Adipose tissue (tissue), 3 donors: ENCODE results near the gene GHRH. TPM values are rescaled to one million over a fixed set of nuclear protein-coding genes. Genes with fewer than 3 reads are reported as not detected.

Experiments used
- H3K27ac ChIP-seq: one replicate; pipeline ENCODE4 v1.5.1; 2013; ENCODE audit warnings: low read depth, low read length
- WGBS, 3 donors: extraction: QIAGEN DNeasy Blood & Tissue Kit; methylation state at CpG; one replicate each; pipeline ENCODE4 v1.1.7; 2013; 5-methylcytosine and 5-hydroxymethylcytosine counted together
- polyA plus RNA-seq, 3 donors: library from polyadenylated mRNA; stranded (reverse); fragments of 200-250 nt; gene quantifications; one replicate each; pipeline ENCODE4 v1.2.3, GENCODE V29; 2013
- donor health status: healthy with polysubstance abuse.
- donor health status: Bipolar disorder and iron deficiency.
- donor health status: healthy.

GHRH gene
- polyA plus RNA-seq, 3 donors, result not detected

- WGBS, 3 donors, result 74 to 85% (median 80%) methylated on average over 6 of the region's 6 CpGs
- H3K27ac ChIP-seq, result no peak overlapping the region
Observed at GRCh38 chr20:37228082-37228481, 33.5 kb downstream of the GHRH start.

GRCh38 chr20:37226889-37227288 lies 34.7 kb downstream of the GHRH start:
- WGBS, 3 donors, result 63 to 88% (median 79%) methylated on average over 3 of the region's 3 CpGs
- H3K27ac ChIP-seq, result no peak overlapping the region

GRCh38 chr20:37225146-37225545 lies 36.5 kb downstream of the GHRH start:
- H3K27ac ChIP-seq, result no peak overlapping the region
- 71 to 91% (median 87%) methylated on average over 5 of the region's 5 CpGs for WGBS, 3 donors

GRCh38 chr20:37223053-37223452 lies 38.6 kb downstream of the GHRH start:
- no peak overlapping the region for H3K27ac ChIP-seq

- WGBS, 3 donors, result 93 to 99% (median 97%) methylated on average over 4 of the region's 4 CpGs
- no peak overlapping the region for H3K27ac ChIP-seq
Observed at GRCh38 chr20:37222086-37222485, 39.5 kb downstream of the GHRH start.

- 44 to 75% (median 52%) methylated on average over 3 of the region's 3 CpGs for WGBS, 3 donors
Observed at GRCh38 chr20:37220731-37221130, 40.9 kb downstream of the GHRH start.

GRCh38 chr20:37219751-37220668 lies 41.6 kb downstream of the GHRH start:
- H3K27ac ChIP-seq, result no peak overlapping the region
- 68 to 79% (median 73%) methylated on average over 10 of the region's 10 CpGs for WGBS, 3 donors

More at GRCh38 chr20:37220731-37221130, 40.9 kb downstream of the GHRH start:
- no peak overlapping the region for H3K27ac ChIP-seq

GRCh38 chr20:37218976-37219375 lies 42.6 kb downstream of the GHRH start:
- no peak overlapping the region for H3K27ac ChIP-seq
- WGBS, 3 donors, result 73 to 88% (median 87%) methylated on average over 4 of the region's 4 CpGs

- no peak overlapping the region for H3K27ac ChIP-seq
- WGBS, 3 donors, result 90 to 95% (median 92%) methylated on average over 4 of the region's 4 CpGs
Observed at GRCh38 chr20:37218441-37218840, 43.2 kb downstream of the GHRH start.

- H3K27ac ChIP-seq, result no peak overlapping the region
- 64 to 88% (median 86%) methylated on average over 6 of the region's 6 CpGs for WGBS, 3 donors
Observed at GRCh38 chr20:37209661-37210314, 51.8 kb downstream of the GHRH start.

- H3K27ac ChIP-seq, result no peak overlapping the region
- WGBS, 3 donors, result 96 to 99% (median 96%) methylated on average over 3 of the region's 3 CpGs
Observed at GRCh38 chr20:37209193-37209592, 52.4 kb downstream of the GHRH start.

GRCh38 chr20:37207171-37207570 lies 54.4 kb downstream of the GHRH start:
- no peak overlapping the region for H3K27ac ChIP-seq
- WGBS, 3 donors, result 76 to 96% (median 93%) methylated on average over 11 of the region's 11 CpGs

- WGBS, 3 donors, result 51 to 90% (median 79%) methylated on average over 2 of the region's 2 CpGs
- no peak overlapping the region for H3K27ac ChIP-seq
Observed at GRCh38 chr20:37205794-37206193, 55.8 kb downstream of the GHRH start.

- H3K27ac ChIP-seq, result no peak overlapping the region
- WGBS, 3 donors, result 74 to 93% (median 87%) methylated on average over 6 of the region's 6 CpGs
Observed at GRCh38 chr20:37205130-37205529, 56.5 kb downstream of the GHRH start.

- H3K27ac ChIP-seq, result no peak overlapping the region
- WGBS, 3 donors, result 66 to 82% (median 69%) methylated on average over 3 of the region's 3 CpGs
Observed at GRCh38 chr20:37204056-37204455, 57.6 kb downstream of the GHRH start.

- no peak overlapping the region for H3K27ac ChIP-seq
- 69 to 73% (median 71%) methylated on average over 6 of the region's 6 CpGs for WGBS, 3 donors
Observed at GRCh38 chr20:37202267-37202943, 59.2 kb downstream of the GHRH start.

GRCh38 chr20:37201827-37202162 lies 59.8 kb downstream of the GHRH start:
- whole genome bisulfite sequencing, 3 donors, result 71 to 82% (median 79%) methylated on average over 2 of the region's 2 CpGs
- H3K27ac ChIP-seq, result no peak overlapping the region
